BLaER1 (cell line): ENCODE data around the gene UNC45B.

Experiments used
- H3K27ac ChIP-seq: shearing (Covaris generic); formaldehyde crosslinking; 2 replicates; pipeline ENCODE4 v1.8.1; 2022
- H3K27me3 ChIP-seq: shearing (Covaris generic); formaldehyde crosslinking; 2 replicates; pipeline ENCODE4 v1.8.1; 2022
- H3K36me3 ChIP-seq: shearing (Covaris generic); formaldehyde crosslinking; 2 replicates; pipeline ENCODE4 v1.8.1; 2022
- H3K4me1 ChIP-seq: shearing (Covaris generic); formaldehyde crosslinking; 2 replicates; pipeline ENCODE4 v1.8.1; 2022
- H3K4me2 ChIP-seq: shearing (Covaris generic); formaldehyde crosslinking; 2 replicates; pipeline ENCODE4 v1.8.1; 2022
- H3K4me3 ChIP-seq: shearing (Covaris generic); formaldehyde crosslinking; 2 replicates; pipeline ENCODE4 v1.8.1; 2022
- H3K9ac ChIP-seq: shearing (Covaris generic); formaldehyde crosslinking; 2 replicates; pipeline ENCODE4 v1.8.1; 2022
- H3K9me3 ChIP-seq: shearing (Covaris generic); formaldehyde crosslinking; 2 replicates; pipeline ENCODE4 v1.8.1; 2022
- H4K20me1 ChIP-seq: shearing (Covaris generic); formaldehyde crosslinking; 2 replicates; pipeline ENCODE4 v1.8.1; 2022
- Cebpa-rat ChIP-seq: shearing (Covaris generic); IDR thresholded peaks from 2 replicates; pipeline ENCODE4 v1.8.1; 2022

UNC45B gene

DNA sequence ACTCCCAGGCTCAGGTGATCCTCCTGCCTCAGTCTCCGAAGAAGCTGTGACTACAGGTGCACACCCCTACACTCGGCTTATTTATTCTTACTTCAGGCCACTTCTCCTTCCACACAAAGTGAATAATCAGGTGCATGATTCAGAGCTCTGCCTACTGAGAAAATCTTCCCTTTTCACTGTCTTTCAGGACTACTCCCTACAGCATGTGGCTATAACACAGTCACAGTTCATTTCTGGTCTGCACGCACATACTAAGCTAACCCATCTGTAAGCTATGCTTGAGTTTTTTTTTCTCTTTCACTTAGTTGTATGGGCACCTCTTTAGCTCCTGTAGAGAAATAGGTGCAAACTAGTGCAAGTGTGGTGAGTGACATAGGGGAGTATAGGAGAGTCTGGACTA, 87.7 kb downstream of the UNC45B start:
- Histone ChIP-seq H4K20me1 (no peaks in the 10 kb centered on the region), H3K27ac (no peak overlapping the region), H3K27me3 (no peaks in the 10 kb centered on the region), H3K4me3 (no peak overlapping the region), H3K4me2 (no peak overlapping the region), H3K9ac (no peak overlapping the region), H3K9me3 (no peaks in the 10 kb centered on the region), H3K36me3 (no peaks in the 10 kb centered on the region), H3K4me1 (peaks cover 12% of the 10 kb centered on the region)
- no peak for TF ChIP-seq Cebpa-rat

DNA sequence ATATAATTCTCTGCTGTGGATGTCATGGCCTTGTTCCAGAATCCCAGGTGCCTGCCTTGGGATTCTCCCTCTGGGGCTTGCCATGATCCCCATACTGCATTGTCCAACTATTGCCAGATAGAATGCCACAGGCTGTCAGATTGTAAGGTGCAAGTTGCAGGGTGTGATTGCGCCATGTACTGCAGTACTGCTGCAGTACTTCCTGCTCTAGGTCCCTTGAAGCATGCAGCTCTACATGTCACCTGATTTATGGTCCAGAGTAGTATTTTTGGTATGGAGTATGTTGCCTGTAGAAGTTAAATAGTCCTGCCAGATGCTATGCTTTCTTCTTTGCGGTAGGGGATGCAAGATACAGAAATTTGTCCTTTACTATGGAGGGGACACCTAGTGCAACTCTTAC, 88.3 kb downstream of the UNC45B start:
- Histone ChIP-seq H3K4me2 (no peak overlapping the region), H3K9me3 (no peaks in the 10 kb centered on the region), H3K4me1 (peaks cover 13% of the 10 kb centered on the region), H3K27ac (no peak overlapping the region), H3K4me3 (no peak overlapping the region), H3K36me3 (no peaks in the 10 kb centered on the region), H3K9ac (no peak overlapping the region), H4K20me1 (no peaks in the 10 kb centered on the region), H3K27me3 (no peaks in the 10 kb centered on the region)
- no peak for TF ChIP-seq Cebpa-rat

DNA sequence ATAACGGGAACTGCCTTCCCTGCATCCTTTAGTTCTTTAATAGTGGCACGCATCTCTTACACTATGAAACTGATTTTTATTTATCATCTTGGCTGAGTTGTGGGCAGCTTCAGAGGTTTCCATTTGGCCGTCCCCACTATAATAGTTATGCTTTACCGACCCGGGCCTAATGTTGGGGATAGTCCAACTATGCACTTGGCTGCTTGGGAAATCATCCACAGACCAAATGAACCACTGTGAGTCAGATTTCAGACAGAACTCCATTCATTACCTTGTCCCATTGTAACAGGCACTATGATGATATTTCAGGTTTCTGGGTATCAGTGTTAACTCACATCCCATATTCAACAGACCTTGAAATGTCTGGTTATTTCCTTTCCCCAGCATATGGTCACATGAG, 89.2 kb downstream of the UNC45B start:
- H3K9me3 ChIP-seq, result no peaks in the 10 kb centered on the region
- no peak for TF ChIP-seq Cebpa-rat
- no peaks in the 10 kb centered on the region for H4K20me1 ChIP-seq
- H3K4me1 ChIP-seq, result peaks cover 23% of the 10 kb centered on the region
- H3K4me2 ChIP-seq, result peak overlapping the region; percentile 47
- H3K9ac ChIP-seq, result no peak overlapping the region
- no peak overlapping the region for H3K27ac ChIP-seq
- no peak overlapping the region for H3K4me3 ChIP-seq
- H3K27me3 ChIP-seq, result no peaks in the 10 kb centered on the region
- no peaks in the 10 kb centered on the region for H3K36me3 ChIP-seq

DNA sequence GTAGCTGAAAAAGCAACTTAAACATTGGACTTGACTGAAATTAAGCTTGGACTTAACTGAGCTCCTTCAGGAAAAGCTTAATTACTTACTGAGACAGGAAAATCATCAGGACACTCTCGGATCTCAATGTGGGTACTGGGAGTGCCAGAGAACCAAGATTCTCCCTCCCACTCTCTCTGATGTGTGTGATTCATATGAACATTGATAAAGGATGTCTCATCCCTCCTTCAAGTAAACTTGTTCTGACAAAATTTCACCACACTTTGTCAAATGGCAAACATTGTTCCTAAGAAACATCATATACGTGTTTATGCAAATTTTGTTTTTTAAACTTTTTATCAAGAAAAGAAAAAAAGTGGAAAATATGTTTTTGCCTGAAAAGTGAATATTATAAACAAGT, 91.2 kb downstream of the UNC45B start:
- TF ChIP-seq Cebpa-rat, result no peak
- no peaks in the 10 kb centered on the region for H3K9me3 ChIP-seq
- H3K27ac ChIP-seq, result no peak overlapping the region
- H3K27me3 ChIP-seq, result no peaks in the 10 kb centered on the region
- no peaks in the 10 kb centered on the region for H4K20me1 ChIP-seq
- H3K4me2 ChIP-seq, result no peak overlapping the region
- no peak overlapping the region for H3K9ac ChIP-seq
- H3K4me1 ChIP-seq, result peaks cover 31% of the 10 kb centered on the region
- H3K4me3 ChIP-seq, result no peak overlapping the region
- H3K36me3 ChIP-seq, result no peaks in the 10 kb centered on the region
